Neutrophil (primary cell): ENCODE measurements around the gene RPH3AL.
"Not testable (repeated sequence)": the region's sequence is repeated elsewhere in the genome, so short reads cannot be mapped to it uniquely, and the experiment has no call there.

Experiments
- H3K27ac ChIP-seq: fragments of 200-600 bp; sonication (generic); 2 replicates; pipeline ENCODE4 v1.5.1; 2016; ENCODE audit warnings: mild to moderate bottlenecking, moderate library complexity
- H3K27me3 ChIP-seq: fragments of 200-600 bp; sonication (generic); 2 replicates; pipeline ENCODE4 v1.6.0; 2016; ENCODE audit warnings: mild to moderate bottlenecking
- H3K36me3 ChIP-seq: fragments of 200-600 bp; sonication (generic); 2 replicates; pipeline ENCODE4 v1.5.1; 2017
- H3K4me1 ChIP-seq, 2 experiments: fragments of 200-600 bp in 1 of 2; sonication (generic) in 1 of 2; 1 replicate in 1 of 2; 2 replicates in 1 of 2; pipeline versions ENCODE4 v1.5.1 to v1.6.1; 2013 to 2016; ENCODE audit warnings: low read depth in 1 of 2, low read length in 1 of 2, mild to moderate bottlenecking in 1 of 2, moderate library complexity in 1 of 2; ENCODE audit not compliant: control insufficient read depth in 1 of 2, insufficient read depth in 1 of 2
- H3K4me3 ChIP-seq, 2 experiments: fragments of 200-600 bp in 1 of 2; sonication (generic) in 1 of 2; 1 replicate in 1 of 2; 2 replicates in 1 of 2; pipeline ENCODE4 v1.5.1; 2013 to 2016; ENCODE audit warnings: low read depth in 1 of 2, low read length in 1 of 2, mild to moderate bottlenecking in 1 of 2, moderate library complexity in 1 of 2
- H3K9me3 ChIP-seq: fragments of 200-600 bp; sonication (generic); 2 replicates; pipeline ENCODE4 v1.5.1; 2016
- TF ChIP-seq, protein P1 (sequence below): fragments of 200-600 bp; sonication (generic); IDR thresholded peaks from 2 replicates; pipeline ENCODE4 v1.5.1; 2016; ENCODE audit warnings: antibody characterized with exemption

Gene RPH3AL

GRCh38 chr17:279331-279730 is 73.3 kb downstream of the RPH3AL start:
- Histone ChIP-seq H3K27ac (no peak overlapping the region), H3K4me3 (no peak overlapping the region), H3K36me3 (peaks cover 16% of the 10 kb centered on the region), H3K27me3 (no peaks in the 10 kb centered on the region), H3K9me3 (no peaks in the 10 kb centered on the region), H3K4me1 (peaks cover 20 to 32% of the 10 kb centered on the region in 2 experiments)
- TF ChIP-seq, protein P1, sequence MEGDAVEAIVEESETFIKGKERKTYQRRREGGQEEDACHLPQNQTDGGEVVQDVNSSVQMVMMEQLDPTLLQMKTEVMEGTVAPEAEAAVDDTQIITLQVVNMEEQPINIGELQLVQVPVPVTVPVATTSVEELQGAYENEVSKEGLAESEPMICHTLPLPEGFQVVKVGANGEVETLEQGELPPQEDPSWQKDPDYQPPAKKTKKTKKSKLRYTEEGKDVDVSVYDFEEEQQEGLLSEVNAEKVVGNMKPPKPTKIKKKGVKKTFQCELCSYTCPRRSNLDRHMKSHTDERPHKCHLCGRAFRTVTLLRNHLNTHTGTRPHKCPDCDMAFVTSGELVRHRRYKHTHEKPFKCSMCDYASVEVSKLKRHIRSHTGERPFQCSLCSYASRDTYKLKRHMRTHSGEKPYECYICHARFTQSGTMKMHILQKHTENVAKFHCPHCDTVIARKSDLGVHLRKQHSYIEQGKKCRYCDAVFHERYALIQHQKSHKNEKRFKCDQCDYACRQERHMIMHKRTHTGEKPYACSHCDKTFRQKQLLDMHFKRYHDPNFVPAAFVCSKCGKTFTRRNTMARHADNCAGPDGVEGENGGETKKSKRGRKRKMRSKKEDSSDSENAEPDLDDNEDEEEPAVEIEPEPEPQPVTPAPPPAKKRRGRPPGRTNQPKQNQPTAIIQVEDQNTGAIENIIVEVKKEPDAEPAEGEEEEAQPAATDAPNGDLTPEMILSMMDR, result no peak

DNA sequence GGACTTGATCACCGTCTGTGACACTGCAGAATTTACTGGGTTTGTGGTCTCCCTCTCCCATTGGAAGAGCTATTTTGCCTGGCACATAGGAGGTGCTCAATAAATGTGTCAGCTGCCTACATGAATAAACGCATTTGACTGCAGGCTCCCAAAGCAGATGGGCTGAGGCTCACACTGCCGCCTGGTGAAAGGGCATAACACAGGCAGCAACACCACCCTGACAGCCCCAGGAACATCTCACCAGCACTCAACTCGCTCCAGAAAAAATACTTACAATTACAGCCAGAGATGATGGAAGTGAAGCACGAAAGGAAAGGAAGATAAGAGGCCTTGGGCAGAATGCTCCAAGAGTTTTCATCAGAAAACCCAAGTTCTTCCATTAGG is 73.9 kb downstream of the RPH3AL start:
- Histone ChIP-seq H3K27me3 (no peaks in the 10 kb centered on the region), H3K4me1 (peaks cover 20 to 32% of the 10 kb centered on the region in 2 experiments), H3K9me3 (no peaks in the 10 kb centered on the region), H3K27ac (no peak overlapping the region), H3K4me3 (no peak overlapping the region), H3K36me3 (peaks cover 20% of the 10 kb centered on the region)
- TF ChIP-seq, protein P1, result no peak

DNA sequence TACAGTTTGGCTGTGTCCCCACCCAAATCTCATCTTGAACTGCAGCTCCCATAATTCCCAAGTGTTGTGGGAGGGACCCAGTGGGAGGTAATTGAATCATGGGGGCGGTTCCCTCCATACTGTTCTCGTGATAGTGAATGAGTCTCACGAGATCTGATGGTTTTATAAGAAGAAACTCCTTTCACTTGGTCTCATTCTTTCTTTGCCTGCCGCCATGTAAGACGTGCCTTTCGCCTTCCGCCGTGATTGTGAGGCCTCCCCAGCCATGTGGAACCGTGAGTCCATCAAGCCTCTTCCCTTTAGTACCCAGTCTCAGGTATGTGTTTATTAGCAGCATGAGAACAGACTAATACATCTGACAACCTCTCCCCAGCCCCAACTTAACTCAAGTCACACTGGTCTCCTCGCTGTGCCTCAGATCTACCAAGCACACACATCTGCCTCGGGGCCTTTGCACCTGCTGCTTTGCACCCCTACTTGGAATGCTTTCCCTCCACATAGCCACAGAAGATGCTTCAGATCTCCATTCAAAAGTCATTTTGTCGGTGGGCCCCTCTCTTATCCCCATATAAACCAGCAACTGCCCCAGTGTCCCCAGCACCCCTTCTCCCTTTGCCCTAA is 74.4 kb downstream of the RPH3AL start:
- no peak overlapping the region for H3K4me3 ChIP-seq
- peaks cover 20 to 29% of the 10 kb centered on the region in 2 experiments for H3K4me1 ChIP-seq
- H3K27me3 ChIP-seq, result no peaks in the 10 kb centered on the region
- H3K27ac ChIP-seq, result no peak overlapping the region
- TF ChIP-seq, protein P1, result no peak
- H3K36me3 ChIP-seq, result peaks cover 20% of the 10 kb centered on the region
- no peaks in the 10 kb centered on the region for H3K9me3 ChIP-seq

DNA sequence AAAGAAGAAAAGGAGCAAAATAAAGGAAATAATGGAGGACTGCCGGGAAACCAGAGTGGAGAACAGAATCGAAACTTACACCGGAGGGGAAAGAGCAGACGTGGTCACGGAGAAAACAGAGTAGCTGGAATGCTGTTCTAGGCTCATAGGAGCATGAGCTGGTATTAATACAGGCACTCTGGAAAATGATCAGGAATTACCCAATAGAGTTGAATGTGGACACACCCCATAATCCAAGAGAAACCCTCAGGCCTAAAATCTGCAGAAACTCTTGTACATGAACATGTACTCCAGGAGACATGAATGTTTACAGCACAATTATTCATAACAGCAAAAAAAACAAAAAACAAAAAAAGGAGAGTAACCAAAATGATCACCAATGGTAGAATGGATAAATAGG is 77.7 kb downstream of the RPH3AL start:
- no peak overlapping the region for H3K27ac ChIP-seq
- H3K9me3 ChIP-seq, result no peaks in the 10 kb centered on the region
- H3K27me3 ChIP-seq, result no peaks in the 10 kb centered on the region
- peaks cover 11% of the 10 kb centered on the region for H3K36me3 ChIP-seq
- no peak overlapping the region for H3K4me3 ChIP-seq
- TF ChIP-seq, protein P1, result no peak
- peaks cover 7 to 11% of the 10 kb centered on the region in 2 experiments for H3K4me1 ChIP-seq

DNA sequence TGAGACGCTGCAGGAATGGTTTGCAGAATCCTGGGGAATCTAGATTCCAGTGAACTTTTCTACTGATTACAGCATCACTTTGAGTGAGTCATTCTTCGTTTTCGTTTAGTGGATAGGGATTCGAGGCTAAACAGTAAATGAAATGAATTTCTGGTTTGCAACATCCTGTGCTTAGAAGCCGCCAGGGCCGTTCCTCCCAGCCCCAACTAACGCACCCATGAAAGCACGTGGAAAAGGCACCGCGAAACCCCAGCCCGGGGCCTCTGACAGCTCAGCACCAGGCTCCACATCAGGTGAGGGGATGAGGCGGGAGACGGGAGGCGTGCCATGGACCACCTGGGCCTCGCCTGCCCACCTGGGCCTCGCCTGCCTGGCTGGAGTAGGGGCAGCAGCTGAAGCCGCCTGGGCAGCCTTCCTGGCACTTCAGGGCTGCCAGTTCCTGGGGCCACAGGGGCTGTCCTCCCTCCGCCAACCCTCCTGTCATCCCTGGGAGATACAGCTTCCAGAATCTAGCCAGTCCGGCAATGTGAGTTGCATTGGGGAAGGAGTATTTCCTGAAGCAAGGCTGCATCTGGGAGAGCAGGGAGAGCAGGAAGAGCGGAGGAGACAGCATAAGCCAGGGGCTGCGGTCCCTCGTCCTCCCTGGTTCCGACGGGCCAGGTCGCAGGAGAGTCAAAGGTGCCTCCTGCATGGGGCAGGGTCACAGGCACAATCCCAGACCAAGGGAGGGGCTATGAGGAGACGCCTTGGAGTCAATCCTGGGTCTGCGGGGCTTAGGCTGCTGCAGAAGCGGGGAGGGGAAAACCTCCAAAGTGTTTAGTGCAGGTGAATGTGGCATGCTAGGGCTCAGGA is 78.4 kb downstream of the RPH3AL start:
- Histone ChIP-seq H3K27ac (no peak overlapping the region), H3K36me3 (peaks cover 11% of the 10 kb centered on the region), H3K9me3 (no peaks in the 10 kb centered on the region), H3K27me3 (no peaks in the 10 kb centered on the region), H3K4me3 (no peak overlapping the region), H3K4me1 (peaks cover under 1 to 4% of the 10 kb centered on the region in 2 experiments)
- TF ChIP-seq, protein P1, result no peak

DNA sequence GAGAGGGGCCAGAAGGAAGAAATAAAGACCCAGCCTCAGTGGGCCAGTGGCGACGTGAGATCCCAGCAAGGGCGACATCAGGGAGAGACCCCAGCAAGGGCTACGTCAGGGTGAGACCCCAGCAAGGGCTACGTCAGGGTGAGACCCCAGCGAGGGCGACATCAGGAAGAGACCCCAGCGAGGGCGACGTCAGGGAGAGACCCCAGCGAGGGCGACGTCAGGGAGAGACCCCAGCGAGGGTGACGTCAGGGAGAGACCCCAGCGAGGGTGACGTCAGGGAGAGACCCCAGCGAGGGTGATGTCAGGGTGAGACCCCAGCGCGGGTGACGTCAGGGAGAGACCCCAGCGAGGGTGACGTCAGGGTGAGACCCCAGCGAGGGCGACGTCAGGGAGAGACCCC is 79.8 kb downstream of the RPH3AL start:
- not testable (repeated sequence) for H3K27me3 ChIP-seq, H3K4me3 ChIP-seq, H3K9me3 ChIP-seq, H3K36me3 ChIP-seq, H3K4me1 ChIP-seq, H3K27ac ChIP-seq

DNA sequence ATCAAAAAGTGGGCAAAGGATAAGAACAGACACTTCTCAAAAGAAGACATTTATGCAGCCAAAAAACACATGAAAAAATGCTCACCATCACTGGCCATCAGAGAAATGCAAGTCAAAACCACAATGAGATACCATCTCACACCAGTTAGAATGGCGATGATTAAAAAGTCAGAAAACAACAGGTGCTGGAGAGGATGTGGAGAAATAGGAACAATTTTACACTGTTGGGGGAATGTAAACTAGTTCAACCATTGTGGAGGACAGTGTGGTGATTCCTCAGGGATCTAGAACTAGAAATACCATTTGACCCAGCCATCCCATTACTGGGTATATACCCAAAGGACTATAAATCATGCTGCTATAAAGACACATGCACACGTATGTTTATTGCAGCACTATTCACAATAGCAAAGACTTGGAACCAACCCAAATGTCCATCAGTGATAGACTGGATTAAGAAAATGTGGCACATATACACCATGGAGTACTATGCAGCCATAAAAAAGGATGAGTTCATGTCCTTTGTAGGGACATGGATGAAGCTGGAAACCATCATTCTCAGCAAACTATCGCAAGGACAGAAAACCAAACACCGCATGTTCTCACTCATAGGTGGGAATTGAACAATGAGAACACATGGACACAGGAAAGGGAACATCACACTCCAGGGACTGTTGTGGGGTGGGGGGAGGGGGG is 80.5 kb downstream of the RPH3AL start:
- H3K36me3 ChIP-seq, H3K9me3 ChIP-seq, H3K27ac ChIP-seq, H3K4me3 ChIP-seq, H3K4me1 ChIP-seq: not testable (repeated sequence)
- H3K27me3 ChIP-seq, result peaks cover 11% of the 10 kb centered on the region
